GM12864 (cell line): ENCODE data around the gene MYBPH.

Experiments
- DNase-seq: peaks from one replicate; pipeline ENCODE4 v3.0.0-alpha.2; 2011; ENCODE audit warnings: low read depth
- H3K4me3 ChIP-seq: 2 replicates; pipeline ENCODE4 v1.5.1; 2011; ENCODE audit warnings: mild to moderate bottlenecking, low read depth, low read length, control low read depth
- TF ChIP-seq, protein P1 (sequence below): IDR thresholded peaks from 2 replicates; pipeline ENCODE4 v1.5.1; 2011; ENCODE audit warnings: low read depth, mild to moderate bottlenecking, moderate library complexity, low read length, control low read depth, inconsistent platforms; ENCODE audit errors: missing control alignments

MYBPH gene

DNA sequence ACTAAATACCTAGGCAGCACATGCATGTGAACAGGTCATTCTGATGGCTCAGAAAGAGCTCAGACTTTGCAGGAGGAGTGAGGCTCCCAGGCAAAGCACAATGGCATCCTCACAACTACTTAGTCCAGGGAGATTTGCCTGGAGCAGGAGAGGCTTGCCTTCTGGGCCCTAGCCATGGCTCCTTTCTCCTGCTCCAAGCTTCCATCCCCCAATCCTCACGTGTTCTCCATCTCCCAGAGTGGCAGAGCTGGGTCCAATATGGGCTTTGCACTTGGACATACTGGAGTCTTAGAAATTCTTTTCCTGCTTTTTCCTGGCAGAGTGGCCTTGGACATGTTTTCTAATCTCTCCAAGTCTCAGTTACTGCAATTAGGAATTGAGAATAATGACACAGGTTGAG is 15.8 kb downstream of the MYBPH start:
- no peak for DNase-seq
- H3K4me3 ChIP-seq: no peak overlapping the region
- TF ChIP-seq, protein P1, sequence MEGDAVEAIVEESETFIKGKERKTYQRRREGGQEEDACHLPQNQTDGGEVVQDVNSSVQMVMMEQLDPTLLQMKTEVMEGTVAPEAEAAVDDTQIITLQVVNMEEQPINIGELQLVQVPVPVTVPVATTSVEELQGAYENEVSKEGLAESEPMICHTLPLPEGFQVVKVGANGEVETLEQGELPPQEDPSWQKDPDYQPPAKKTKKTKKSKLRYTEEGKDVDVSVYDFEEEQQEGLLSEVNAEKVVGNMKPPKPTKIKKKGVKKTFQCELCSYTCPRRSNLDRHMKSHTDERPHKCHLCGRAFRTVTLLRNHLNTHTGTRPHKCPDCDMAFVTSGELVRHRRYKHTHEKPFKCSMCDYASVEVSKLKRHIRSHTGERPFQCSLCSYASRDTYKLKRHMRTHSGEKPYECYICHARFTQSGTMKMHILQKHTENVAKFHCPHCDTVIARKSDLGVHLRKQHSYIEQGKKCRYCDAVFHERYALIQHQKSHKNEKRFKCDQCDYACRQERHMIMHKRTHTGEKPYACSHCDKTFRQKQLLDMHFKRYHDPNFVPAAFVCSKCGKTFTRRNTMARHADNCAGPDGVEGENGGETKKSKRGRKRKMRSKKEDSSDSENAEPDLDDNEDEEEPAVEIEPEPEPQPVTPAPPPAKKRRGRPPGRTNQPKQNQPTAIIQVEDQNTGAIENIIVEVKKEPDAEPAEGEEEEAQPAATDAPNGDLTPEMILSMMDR: no peak

GRCh38 chr1:203158960-203159665 is 16.5 kb downstream of the MYBPH start:
- H3K4me3 ChIP-seq: no peak overlapping the region
- no peak for DNase-seq
- TF ChIP-seq, protein P1: no peak

- H3K4me3 ChIP-seq: no peak overlapping the region
- TF ChIP-seq, protein P1: no peak
- no peak for DNase-seq
Observed at GRCh38 chr1:203158423-203158822, 17.2 kb downstream of the MYBPH start.

- no peak for DNase-seq
- TF ChIP-seq, protein P1: no peak
Observed at GRCh38 chr1:203156280-203156679, 19.3 kb downstream of the MYBPH start.

GRCh38 chr1:203153989-203154821 is 21.4 kb downstream of the MYBPH start:
- H3K4me3 ChIP-seq: no peak overlapping the region
- TF ChIP-seq, protein P1: no peak
- DNase-seq: no peak

More at GRCh38 chr1:203156280-203156679, 19.3 kb downstream of the MYBPH start:
- H3K4me3 ChIP-seq: no peak overlapping the region

- no peak for DNase-seq
- TF ChIP-seq, protein P1: no peak
- H3K4me3 ChIP-seq: no peak overlapping the region
Observed at GRCh38 chr1:203153051-203153988, 22.3 kb downstream of the MYBPH start.
